NCI-H460 (cell line): ENCODE results near the gene TMOD4. TPM values are rescaled to one million over a fixed set of nuclear protein-coding genes. Genes with fewer than 3 reads are reported as not detected.

Experiments
- DNase-seq: peaks from one replicate; pipeline ENCODE4 v3.0.0-alpha.2; 2016; ENCODE audit warnings: low read depth; ENCODE audit errors: extremely low read depth
- total RNA-seq: library from RNA; depleted of rRNA; stranded (reverse); fragments of >200 nt; shearing (Covaris generic); gene quantifications from 2 replicates; pipeline ENCODE4 v1.2.3, GENCODE V29; 2014; rRNA removed

Gene TMOD4
- total RNA-seq, 1 experiment from 2014 or later: not detected

GRCh38 chr1:151143986-151144385 is 31.8 kb downstream of the TMOD4 start:
- DNase-seq: no peak

- DNase-seq: no peak
Observed at GRCh38 chr1:151143057-151143435, 32.7 kb downstream of the TMOD4 start.

GRCh38 chr1:151142411-151143056 is 33.2 kb downstream of the TMOD4 start:
- no peak for DNase-seq

GRCh38 chr1:151137789-151138188 is 38.0 kb downstream of the TMOD4 start:
- DNase-seq: no peak

- DNase-seq: no peak
Observed at GRCh38 chr1:151135433-151136385, 40.1 kb downstream of the TMOD4 start.

GRCh38 chr1:151134991-151135390 is 40.8 kb downstream of the TMOD4 start:
- DNase-seq: no peak

- DNase-seq: no peak
Observed at GRCh38 chr1:151134396-151134795, 41.4 kb downstream of the TMOD4 start.

GRCh38 chr1:151133018-151133806 is 42.6 kb downstream of the TMOD4 start:
- no peak for DNase-seq

GRCh38 chr1:151132335-151133017 is 43.3 kb downstream of the TMOD4 start:
- no peak for DNase-seq

- no peak for DNase-seq
Observed at GRCh38 chr1:151131701-151132334, 44.0 kb downstream of the TMOD4 start.

- no peak for DNase-seq
Observed at GRCh38 chr1:151130987-151131586, 44.7 kb downstream of the TMOD4 start.

- DNase-seq: no peak
Observed at GRCh38 chr1:151128800-151129199, 47.0 kb downstream of the TMOD4 start.

- no peak for DNase-seq
Observed at GRCh38 chr1:151124763-151125403, 50.9 kb downstream of the TMOD4 start.

Other genes with a start within 250 kb of the TMOD4 start
- 46.5 and 53.6 TPM in 2 replicates for gene SETDB1, start 249.6 kb downstream of the TMOD4 start, total RNA-seq
- 354 and 361 TPM in 2 replicates for gene CERS2, start 201.1 kb downstream of the TMOD4 start, total RNA-seq
- 0.10 and 0.61 TPM in 2 replicates for gene ANXA9, start 193.7 kb downstream of the TMOD4 start, total RNA-seq
- gene MINDY1, start 169.1 kb downstream of the TMOD4 start, total RNA-seq: 12.1 and 13.4 TPM in 2 replicates
- gene PRUNE1, start 167.5 kb downstream of the TMOD4 start, total RNA-seq: 22.7 and 24.7 TPM in 2 replicates
- 0.43 and 1.3 TPM in 2 replicates for gene BNIPL, start 139.4 kb downstream of the TMOD4 start, total RNA-seq
- 6.1 and 7.2 TPM in 2 replicates for gene C1orf56, start 128.2 kb downstream of the TMOD4 start, total RNA-seq
- gene CDC42SE1, start 116.4 kb downstream of the TMOD4 start, total RNA-seq: 100 and 101 TPM in 2 replicates
- 82.1 and 84.6 TPM in 2 replicates for gene MLLT11, start 115.6 kb downstream of the TMOD4 start, total RNA-seq
- 14.3 and 18.2 TPM in 2 replicates for gene GABPB2, start 105.2 kb downstream of the TMOD4 start, total RNA-seq
- gene SEMA6C, start 29.4 kb downstream of the TMOD4 start, total RNA-seq: 0.69 and 1.2 TPM in 2 replicates
- gene TNFAIP8L2, start 19.3 kb downstream of the TMOD4 start, total RNA-seq: not detected in 2 replicates
- gene LYSMD1, start 10.1 kb downstream of the TMOD4 start, total RNA-seq: 18.0 and 25.1 TPM in 2 replicates
- 95.3 and 96.9 TPM in 2 replicates for gene SCNM1, start 9.8 kb downstream of the TMOD4 start, total RNA-seq
- gene VPS72, start 14.2 kb upstream of the TMOD4 start, total RNA-seq: 88.7 and 95.2 TPM in 2 replicates
- 95.2 and 119 TPM in 2 replicates for gene PIP5K1A, start 22.6 kb upstream of the TMOD4 start, total RNA-seq
- 216 and 237 TPM in 2 replicates for gene PSMD4, start 78.8 kb upstream of the TMOD4 start, total RNA-seq
- 22.6 and 23.0 TPM in 2 replicates for gene ZNF687, start 106.3 kb upstream of the TMOD4 start, total RNA-seq
- gene PI4KB, start 151.4 kb upstream of the TMOD4 start, total RNA-seq: 36.1 and 36.8 TPM in 2 replicates
- gene RFX5, start 171.3 kb upstream of the TMOD4 start, total RNA-seq: 41.9 and 48.1 TPM in 2 replicates
- 24.6 and 28.9 TPM in 2 replicates for gene SELENBP1, start 196.7 kb upstream of the TMOD4 start, total RNA-seq
- 641 and 758 TPM in 2 replicates for gene PSMB4, start 223.6 kb upstream of the TMOD4 start, total RNA-seq